NCI-H2029 treated with DMSO at 0.1 percent for 48 hours (cell line): ENCODE data around the gene CNN2.

Source experiments
- DNase-seq: peaks from one replicate; lab custom pipeline; 2025; lab: John Stamatoyannopoulos, UW

CNN2 gene

DNA sequence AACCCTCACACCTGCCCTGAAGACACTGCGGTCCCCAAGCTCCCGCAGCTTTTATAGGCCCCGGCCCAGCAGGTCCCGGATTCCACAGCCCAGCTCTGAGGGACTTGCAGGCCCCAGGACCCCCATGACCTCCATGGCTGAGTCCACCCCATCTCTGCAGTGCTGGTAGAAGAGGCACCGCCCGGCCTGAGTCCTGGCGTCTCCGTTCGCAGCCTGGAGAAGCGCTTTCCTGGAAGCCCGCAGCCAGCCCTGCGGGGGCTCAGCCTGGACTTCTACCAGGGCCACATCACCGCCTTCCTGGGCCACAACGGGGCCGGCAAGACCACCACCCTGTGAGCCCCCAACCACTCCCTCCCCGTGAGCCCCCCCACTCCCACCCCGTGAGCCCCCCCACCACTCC lies 22.7 kb downstream of the CNN2 start:
- no peak for DNase-seq

DNA sequence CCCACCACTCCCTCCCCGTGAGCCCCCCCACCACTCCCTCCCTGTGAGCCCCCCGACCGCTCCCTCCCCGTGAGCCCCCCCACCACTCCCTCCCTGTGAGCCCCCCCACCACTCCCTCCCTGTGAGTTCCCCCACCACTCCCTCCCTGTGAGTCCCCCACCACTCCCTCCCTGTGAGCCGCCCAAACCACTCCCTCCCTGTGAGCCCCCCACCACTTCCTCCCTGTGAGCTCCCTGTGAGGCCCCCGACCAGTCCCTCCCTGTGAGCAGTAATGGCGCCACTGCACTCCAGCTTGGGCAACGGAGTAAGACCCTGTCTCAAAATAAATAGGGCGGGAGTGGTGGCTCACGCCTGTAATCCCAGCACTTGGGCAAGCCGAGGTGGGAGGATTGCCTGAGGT lies 23.4 kb downstream of the CNN2 start:
- no peak for DNase-seq

DNA sequence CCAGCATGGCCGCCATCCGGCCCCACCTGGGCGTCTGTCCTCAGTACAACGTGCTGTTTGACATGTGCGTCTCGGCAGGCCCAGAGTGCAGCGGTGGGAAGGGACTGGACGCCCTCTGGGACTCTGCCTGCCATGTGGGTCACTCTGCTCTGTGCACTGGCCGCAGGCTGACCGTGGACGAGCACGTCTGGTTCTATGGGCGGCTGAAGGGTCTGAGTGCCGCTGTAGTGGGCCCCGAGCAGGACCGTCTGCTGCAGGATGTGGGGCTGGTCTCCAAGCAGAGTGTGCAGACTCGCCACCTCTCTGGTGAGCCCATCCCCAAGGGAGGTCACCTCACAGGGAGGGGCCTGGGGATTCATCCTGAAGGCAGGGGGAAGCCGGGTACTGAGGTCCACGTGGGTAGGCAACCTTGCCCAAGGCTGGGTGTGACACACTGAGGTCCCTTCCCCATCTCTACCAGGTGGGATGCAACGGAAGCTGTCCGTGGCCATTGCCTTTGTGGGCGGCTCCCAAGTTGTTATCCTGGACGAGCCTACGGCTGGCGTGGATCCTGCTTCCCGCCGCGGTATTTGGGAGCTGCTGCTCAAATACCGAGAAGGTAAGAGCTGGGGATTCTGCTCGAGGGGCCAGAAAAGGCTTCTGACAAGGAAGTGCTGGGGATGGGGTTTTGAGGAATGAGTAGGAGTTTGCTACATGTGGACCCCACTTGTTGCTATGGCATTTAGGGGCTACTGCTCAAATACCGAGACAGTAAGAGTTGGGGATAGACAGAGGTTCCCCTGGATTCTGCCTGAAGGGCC lies 24.8 kb downstream of the CNN2 start:
- DNase-seq: no peak

DNA sequence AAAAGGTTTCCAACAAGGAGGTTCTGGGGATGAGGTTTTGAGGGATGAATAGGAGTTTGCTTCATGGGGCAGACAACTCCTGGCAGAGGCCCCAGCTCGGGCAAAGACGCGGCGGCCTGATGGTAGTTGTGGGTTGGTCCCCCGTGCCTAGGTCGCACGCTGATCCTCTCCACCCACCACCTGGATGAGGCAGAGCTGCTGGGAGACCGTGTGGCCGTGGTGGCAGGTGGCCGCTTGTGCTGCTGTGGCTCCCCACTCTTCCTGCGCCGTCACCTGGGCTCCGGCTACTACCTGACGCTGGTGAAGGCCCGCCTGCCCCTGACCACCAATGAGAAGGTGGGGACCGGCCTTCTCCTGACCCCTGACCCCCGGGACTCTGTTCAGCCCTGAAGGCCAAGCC lies 25.4 kb downstream of the CNN2 start:
- DNase-seq: no peak

DNA sequence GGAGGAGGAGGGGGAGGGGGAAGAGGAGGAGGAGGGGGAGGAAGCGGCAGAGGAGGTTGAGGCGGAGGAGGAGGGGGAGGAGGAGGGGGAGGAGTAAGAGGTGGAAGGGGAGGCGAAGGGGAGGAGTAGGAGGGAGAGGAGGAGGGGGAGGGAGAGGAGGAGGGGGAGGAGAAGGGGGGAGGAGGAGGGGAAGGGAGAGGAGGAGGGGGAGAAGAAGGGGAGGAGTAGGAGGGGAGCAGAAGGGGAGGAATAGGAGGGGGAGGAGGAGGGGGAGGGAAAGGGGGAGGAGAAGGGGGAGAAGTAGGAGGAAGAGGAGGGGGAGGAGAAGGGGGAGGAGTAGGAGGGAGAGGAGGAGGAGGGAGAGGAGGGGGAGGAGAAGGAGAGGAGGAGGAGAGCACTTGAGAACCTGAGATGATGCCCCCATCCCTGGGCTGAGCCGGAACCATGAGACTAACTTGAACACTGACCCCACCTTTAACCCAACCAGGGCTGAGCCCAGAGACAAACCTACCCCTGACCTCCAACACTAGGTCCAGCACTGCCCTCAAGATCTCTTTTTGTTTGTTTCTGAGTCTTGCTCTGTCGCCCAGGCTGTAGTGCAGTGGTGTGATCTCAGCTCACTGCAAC lies 26.1 kb downstream of the CNN2 start:
- DNase-seq: no peak

DNA sequence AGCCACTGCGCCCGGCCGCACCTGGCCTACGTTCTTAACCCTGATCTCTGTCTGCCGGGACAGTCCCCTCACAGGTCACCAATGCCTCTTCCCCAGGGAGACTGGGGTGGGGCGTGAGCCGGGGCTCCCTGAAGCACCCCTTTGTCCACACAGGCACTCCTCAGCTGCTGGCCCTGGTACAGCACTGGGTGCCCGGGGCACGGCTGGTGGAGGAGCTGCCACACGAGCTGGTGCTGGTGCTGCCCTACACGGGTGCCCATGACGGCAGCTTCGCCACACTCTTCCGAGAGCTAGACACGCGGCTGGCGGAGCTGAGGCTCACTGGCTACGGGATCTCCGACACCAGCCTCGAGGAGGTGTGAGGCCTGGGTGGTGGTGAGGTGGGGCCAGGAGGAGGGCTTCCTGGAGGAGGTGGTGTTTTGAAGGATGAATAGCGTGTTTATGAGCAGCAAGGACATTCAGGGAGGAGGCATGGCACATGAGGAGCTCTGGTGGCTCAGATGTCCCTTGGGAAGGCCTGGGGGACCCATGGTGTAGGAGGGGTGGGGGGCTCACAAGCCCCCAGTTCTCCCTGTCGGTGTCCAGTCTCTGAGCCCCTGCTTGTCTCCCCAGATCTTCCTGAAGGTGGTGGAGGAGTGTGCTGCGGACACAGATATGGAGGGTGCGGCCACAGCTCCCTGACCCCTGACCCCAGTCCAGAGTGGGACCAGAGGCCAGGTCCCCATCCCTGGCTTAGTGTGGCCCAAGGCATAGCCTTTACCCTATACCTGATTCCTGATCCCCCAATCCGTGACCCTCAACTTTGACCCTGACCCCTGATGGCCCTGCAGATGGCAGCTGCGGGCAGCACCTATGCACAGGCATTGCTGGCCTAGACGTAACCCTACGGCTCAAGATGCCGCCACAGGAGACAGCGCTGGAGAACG lies 27.0 kb downstream of the CNN2 start:
- DNase-seq: no peak

DNA sequence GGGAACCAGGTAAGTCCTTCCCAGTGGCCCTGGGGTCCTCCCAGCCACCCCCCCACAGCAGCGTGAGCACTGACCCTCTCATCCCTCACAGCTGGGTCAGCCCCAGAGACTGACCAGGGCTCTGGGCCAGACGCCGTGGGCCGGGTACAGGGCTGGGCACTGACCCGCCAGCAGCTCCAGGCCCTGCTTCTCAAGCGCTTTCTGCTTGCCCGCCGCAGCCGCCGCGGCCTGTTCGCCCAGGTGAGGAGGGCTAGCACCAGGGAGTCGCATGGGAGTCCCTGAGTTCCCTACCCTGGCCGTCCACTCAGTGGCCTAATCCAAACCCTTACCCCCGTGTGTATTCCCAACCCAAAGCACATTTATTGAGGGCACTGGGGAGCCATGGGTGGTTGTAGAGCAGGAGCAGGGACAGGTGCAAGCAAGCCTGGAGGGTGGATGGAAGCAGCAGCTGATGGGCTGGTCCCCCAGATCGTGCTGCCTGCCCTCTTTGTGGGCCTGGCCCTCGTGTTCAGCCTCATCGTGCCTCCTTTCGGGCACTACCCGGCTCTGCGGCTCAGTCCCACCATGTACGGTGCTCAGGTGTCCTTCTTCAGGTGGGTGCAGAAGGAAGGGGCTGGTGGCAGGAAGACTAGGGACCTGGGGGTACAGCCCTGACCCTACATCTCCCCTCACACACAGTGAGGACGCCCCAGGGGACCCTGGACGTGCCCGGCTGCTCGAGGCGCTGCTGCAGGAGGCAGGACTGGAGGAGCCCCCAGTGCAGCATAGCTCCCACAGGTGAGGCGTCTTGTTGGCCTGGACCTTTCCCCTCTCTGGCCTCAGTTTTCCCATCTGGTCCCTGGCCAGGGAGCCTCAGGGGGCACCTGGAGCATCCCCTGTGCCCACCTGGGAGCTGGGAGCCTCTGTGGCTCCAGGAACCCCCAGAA lies 28.0 kb downstream of the CNN2 start:
- no peak for DNase-seq

DNA sequence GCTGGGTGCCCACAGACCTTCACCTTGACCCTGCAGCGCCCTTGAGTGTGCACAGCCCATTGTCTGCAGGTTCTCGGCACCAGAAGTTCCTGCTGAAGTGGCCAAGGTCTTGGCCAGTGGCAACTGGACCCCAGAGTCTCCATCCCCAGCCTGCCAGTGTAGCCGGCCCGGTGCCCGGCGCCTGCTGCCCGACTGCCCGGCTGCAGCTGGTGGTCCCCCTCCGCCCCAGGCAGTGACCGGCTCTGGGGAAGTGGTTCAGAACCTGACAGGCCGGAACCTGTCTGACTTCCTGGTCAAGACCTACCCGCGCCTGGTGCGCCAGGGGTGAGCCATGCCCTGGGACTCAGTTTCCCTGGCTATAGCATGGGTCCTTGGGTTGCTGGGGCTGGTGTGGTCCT lies 28.6 kb downstream of the CNN2 start:
- DNase-seq: no peak

DNA sequence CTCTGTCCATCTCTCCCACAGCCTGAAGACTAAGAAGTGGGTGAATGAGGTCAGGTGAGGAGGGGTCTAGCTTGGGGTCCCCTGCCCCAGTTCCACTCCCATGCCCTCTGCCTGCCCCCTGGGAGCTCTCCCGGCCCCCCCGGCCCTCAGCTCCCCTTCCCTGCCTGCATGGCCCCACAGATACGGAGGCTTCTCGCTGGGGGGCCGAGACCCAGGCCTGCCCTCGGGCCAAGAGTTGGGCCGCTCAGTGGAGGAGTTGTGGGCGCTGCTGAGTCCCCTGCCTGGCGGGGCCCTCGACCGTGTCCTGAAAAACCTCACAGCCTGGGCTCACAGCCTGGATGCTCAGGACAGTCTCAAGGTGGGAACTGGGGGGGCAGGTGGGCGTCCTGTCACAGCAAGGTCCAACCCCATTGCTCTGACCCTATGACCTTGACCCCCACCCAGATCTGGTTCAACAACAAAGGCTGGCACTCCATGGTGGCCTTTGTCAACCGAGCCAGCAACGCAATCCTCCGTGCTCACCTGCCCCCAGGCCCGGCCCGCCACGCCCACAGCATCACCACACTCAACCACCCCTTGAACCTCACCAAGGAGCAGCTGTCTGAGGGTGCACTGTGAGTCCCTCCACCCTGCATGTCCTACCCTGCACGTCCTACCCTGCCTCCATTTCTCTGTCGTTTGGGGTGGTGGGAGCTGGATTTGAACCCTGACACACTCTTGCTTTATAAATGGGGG lies 29.6 kb downstream of the CNN2 start:
- DNase-seq: no peak

DNA sequence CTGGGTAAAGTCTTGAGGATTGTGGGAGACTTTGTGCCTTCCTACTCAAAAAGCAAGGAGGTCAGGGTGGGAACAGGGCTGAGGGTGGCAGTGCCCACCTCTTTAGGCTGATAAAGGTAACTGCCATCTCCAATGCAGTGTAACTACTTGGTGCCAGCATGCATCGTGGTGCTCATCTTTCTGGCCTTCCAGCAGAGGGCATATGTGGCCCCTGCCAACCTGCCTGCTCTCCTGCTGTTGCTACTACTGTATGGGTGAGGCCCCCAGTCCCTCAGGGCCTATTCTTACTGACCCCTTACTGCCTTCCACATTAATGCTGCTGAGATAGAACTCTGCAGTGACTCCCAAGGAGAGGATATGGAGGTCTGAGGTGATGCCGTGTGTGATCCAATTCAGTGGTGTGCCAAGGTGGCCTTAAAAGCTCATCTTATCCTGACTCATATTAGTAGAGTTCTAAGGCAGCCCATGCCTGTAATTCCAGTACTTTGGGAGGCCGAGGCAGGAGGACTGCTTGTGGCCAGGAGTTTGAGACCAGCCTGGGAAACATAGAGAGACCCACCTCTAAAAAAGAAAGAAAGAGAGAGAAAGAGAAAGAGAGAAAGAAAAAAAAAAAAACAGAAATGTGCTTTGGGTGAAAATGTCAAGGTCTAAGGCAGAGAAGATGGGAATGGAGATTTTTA lies 30.9 kb downstream of the CNN2 start:
- no peak for DNase-seq

DNA sequence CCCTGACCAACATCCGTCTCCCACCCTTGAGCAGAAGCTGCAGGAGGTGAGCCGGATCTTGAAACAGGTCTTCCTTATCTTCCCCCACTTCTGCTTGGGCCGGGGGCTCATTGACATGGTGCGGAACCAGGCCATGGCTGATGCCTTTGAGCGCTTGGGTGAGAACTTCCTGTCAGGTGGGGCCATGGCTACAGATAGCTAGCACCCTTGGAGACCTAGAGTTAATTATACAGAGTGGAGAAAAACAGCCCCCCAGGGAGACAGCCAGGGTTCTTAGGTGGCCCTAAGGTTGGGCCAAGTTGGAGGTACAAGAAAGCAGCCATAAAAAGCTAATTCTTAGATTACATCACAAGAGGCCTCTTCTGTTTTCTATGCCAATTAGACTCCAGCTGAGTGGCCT lies 31.7 kb downstream of the CNN2 start:
- no peak for DNase-seq

DNA sequence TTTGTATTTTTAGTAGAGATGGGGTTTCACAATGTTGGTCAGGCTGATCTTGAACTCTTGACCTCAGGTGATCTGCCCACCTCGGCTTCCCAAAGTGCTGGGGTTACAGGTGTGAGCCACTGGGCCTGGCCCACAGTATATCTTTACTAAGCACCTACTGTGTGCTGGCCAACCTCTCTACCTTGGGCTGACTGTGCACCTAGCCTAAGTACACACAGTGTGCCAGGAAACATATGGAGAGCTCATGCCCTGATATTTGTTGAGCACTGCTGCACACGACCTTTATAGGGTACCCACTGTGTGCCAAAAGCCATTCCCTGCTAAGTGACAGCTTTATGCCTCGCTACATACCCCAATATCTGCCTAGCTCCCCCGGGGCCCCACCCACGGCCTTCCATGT lies 34.3 kb downstream of the CNN2 start:
- no peak for DNase-seq

DNA sequence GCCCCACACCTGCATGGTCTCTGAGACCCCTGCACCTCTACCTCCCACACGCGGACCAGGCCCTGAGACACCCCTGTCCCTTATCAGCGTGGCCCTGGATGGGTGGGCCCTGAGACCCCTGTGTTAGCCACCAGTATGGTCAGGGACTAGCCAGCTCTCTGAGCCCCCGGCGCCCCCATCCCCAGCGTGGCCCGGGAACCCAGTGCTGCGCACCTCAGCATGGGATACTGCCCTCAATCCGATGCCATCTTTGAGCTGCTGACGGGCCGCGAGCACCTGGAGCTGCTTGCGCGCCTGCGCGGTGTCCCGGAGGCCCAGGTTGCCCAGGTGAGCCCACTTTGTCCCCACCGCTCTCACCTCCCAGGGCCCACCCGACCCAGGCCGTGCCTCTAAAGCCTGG lies 35.6 kb downstream of the CNN2 start:
- DNase-seq: no peak

DNA sequence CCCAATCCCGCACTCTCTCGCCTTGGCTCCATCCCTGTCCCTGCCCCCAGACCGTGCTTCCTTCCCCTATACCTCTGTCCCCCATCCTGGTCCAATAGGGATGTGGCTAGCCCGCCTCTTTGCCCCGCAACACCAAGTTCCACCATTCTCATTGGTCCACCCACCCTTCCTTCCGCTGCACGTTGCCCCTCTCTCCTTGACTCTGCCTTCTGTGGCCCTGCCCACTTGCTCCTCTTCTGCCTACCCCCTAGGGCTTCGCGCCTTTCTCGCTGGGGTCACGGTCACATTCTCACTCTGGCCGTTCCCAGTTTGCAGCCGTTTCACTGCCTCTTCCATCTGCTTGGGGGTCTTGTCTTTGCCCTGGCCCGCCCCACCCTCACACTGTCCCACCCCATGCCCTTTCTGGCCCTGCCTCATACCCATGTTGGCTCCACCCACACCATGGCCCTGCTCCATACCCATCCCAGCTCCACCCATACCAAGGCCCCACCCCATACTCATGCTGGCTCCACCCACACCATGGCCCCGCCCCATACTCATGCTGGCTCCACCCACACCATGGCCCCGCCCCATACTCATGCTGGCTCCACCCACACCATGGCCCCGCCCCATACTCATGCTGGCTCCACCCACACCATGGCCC lies 36.1 kb downstream of the CNN2 start:
- DNase-seq: no peak

DNA sequence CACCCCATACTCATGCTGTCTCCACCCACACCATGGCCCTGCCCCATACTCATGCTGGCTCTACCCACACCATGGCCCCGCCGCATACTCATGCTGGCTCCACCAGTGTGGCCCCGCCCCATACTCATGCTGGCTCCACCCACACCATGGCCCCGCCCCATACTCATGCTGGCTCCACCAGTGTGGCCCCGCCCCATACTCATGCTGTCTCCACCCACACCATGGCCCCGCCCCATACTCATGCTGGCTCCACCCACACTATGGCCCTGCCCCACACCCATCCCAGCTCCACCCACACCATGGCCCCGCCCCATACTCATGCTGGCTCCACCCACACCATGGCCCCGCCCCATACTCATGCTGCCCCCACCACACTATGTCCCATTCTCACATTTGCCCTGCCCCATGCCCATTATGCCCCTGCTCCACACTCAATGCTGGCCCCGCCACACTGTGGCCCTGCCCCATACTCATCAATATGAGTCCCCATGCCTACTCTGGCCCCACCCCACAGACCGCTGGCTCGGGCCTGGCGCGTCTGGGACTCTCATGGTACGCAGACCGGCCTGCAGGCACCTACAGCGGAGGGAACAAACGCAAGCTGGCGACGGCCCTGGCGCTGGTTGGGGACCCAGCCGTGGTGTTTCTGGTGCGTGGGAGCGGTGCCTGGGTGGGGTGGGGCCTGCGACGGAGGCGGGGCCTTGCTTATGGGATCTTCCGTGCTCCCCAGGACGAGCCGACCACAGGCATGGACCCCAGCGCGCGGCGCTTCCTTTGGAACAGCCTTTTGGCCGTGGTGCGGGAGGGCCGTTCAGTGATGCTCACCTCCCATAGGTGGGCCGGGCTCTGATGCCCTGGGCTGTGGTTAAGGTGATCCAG lies 36.9 kb downstream of the CNN2 start:
- no peak for DNase-seq

DNA sequence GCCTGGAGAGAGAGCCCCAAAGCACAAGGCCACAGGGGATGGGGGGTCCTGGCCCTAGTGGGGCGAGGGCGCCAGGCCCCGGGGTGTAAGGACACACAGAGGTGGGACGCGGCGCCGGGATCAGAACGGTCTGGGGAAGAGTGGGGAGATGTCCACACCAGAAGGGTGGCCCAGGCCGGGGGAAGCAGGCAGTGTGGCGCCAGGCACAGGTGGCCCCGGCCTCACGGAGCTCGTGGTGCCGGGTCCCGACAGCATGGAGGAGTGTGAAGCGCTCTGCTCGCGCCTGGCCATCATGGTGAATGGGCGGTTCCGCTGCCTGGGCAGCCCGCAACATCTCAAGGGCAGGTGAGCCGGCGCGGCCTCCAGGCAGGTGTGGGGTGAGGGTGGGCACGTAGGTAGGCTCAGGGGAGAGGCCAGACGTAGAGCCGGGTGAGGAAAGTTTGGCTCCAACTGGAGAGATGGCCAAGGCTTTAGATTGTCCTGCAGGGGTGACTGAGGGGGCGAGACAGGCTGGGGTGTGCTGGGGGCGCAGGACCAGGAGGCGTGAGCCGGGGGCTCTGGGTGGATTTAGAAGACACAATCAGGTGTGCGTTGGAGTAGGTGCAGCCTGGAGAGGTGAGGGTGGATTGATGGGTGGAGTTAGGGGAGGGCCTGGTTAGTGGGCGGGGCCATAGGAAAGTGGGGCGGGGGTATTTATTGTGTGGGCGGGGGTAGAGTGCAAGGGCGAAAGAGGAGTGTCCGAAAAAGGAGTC lies 37.7 kb downstream of the CNN2 start:
- DNase-seq: no peak

DNA sequence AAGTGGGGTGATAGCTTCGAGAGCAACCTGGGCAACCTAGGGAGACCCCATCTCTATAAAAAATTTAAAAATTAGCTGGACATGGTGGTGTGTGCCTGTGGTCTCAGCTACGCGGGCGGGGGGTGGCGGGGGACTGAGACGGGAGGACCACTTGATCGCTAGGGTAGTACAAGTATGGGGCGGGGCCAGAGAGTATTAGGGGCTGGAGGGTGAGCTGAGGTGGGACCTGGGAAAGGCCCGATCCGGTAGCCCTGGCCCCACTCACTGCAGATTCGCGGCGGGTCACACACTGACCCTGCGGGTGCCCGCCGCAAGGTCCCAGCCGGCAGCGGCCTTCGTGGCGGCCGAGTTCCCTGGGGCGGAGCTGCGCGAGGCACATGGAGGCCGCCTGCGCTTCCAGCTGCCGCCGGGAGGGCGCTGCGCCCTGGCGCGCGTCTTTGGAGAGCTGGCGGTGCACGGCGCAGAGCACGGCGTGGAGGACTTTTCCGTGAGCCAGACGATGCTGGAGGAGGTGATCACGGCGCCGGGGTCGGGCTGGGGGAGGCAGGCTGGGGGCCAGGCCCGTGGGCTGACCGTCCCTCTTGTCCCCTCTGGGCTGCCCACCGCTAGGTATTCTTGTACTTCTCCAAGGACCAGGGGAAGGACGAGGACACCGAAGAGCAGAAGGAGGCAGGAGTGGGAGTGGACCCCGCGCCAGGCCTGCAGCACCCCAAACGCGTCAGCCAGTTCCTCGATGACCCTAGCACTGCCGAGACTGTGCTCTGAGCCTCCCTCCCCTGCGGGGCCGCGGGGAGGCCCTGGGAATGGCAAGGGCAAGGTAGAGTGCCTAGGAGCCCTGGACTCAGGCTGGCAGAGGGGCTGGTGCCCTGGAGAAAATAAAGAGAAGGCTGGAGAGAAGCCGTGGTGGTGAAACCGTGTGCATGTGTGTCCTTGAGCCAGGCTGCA lies 38.5 kb downstream of the CNN2 start:
- no peak for DNase-seq
